HCT116 (cell line): ENCODE data around the gene ESRRA.

Source experiments
- ATF3 ChIP-seq: IDR thresholded peaks from 2 replicates; pipeline ENCODE4 v1.6.1; 2012
- CBX3 ChIP-seq: IDR thresholded peaks from 2 replicates; pipeline ENCODE4 v1.6.1; 2012; ENCODE audit warnings: low read depth
- CEBPB ChIP-seq: IDR thresholded peaks from 2 replicates; pipeline ENCODE4 v1.6.1; 2012; ENCODE audit warnings: low read depth
- CTCF ChIP-seq, 3 experiments: fragments of 200-600 bp in 1 of 3; sonication (generic) in 1 of 3; IDR thresholded peaks in 2 of 3; conservative IDR thresholded peaks in 1 of 3; 2 replicates each; pipeline ENCODE4 v1.5.1; 2012 to 2017; ENCODE audit warnings: low read depth in 2 of 3, low read length in 2 of 3, antibody characterized with exemption in 1 of 3, borderline replicate concordance in 1 of 3, control low read depth in 1 of 3, mild to moderate bottlenecking in 1 of 3, mixed read lengths in 1 of 3, mixed run types in 1 of 3, moderate library complexity in 1 of 3; ENCODE audit not compliant: insufficient read depth in 1 of 3
- EGR1 ChIP-seq: IDR thresholded peaks from 2 replicates; pipeline ENCODE4 v1.6.1; 2012; ENCODE audit warnings: low read depth
- EZH2 ChIP-seq: fragments of 200-600 bp; sonication (generic); IDR thresholded peaks from 2 replicates; pipeline ENCODE4 v1.6.1; 2017; ENCODE audit warnings: antibody characterized with exemption, mixed run types
- EZH2phosphoT487 ChIP-seq: fragments of 200-600 bp; IDR thresholded peaks from 2 replicates; pipeline ENCODE4 v1.6.1; 2018; ENCODE audit warnings: antibody characterized with exemption, borderline replicate concordance
- POLR2A ChIP-seq: IDR thresholded peaks from 2 replicates; pipeline ENCODE4 v1.7.0; 2011; ENCODE audit warnings: borderline replicate concordance; ENCODE audit not compliant: insufficient read depth, insufficient read length; ENCODE audit errors: extremely low read depth
- POLR2AphosphoS5 ChIP-seq: IDR thresholded peaks from 2 replicates; pipeline ENCODE4 v1.6.1; 2011; ENCODE audit warnings: mild to moderate bottlenecking, low read depth, low read length, moderate library complexity
- REST ChIP-seq: IDR thresholded peaks from 2 replicates; pipeline ENCODE4 v1.6.1; 2012; ENCODE audit warnings: low read depth
- SP1 ChIP-seq: IDR thresholded peaks from 2 replicates; pipeline ENCODE4 v1.6.1; 2012; ENCODE audit warnings: low read depth
- YY1 ChIP-seq: IDR thresholded peaks from 2 replicates; pipeline ENCODE4 v1.6.1; 2011; ENCODE audit warnings: low read length, low read depth, moderate library complexity, mild to moderate bottlenecking; ENCODE audit not compliant: insufficient replicate concordance; ENCODE audit errors: extremely low read depth
- ZFX ChIP-seq: fragments of 450-650 bp; IDR thresholded peaks from 2 replicates; pipeline ENCODE4 v1.6.1; 2017
- ZNF274 ChIP-seq: fragments of 200-500 bp; sonication (Bioruptor generic); IDR thresholded peaks from 2 replicates; pipeline ENCODE4 v1.6.1; 2014; ENCODE audit warnings: mild to moderate bottlenecking, low read depth, low read length, inconsistent platforms

GRCh38 chr11:64292460-64293254 is 12.7 kb upstream of the ESRRA start:
- TF ChIP-seq ZFX (no peak), CTCF (IDR thresholded peaks at IDR 0.05 in 2 of 3, conservative IDR thresholded peaks at IDR 0.05 in 1 of 3; ENCODE audit: borderline replicate concordance in 1 of 3, insufficient read depth in 1 of 3, low read depth in 2 of 3, low read length in 2 of 3) (no peak), EGR1 (no peak), ZNF274 (no peak), ATF3 (no peak), REST (no peak), EZH2 (no peak), CEBPB (no peak), POLR2A (no peak), POLR2AphosphoS5 (no peak), CBX3 (no peak), EZH2phosphoT487 (no peak), YY1 (no peak), SP1 (no peak)
